Stomach (tissue), 4 donors: ENCODE measurements around the gene SYNPR.

Source experiments
- POLR2A ChIP-seq, 4 donors: fragments of 450-650 bp; IDR thresholded peaks; one replicate each; pipeline ENCODE4 v1.6.1; 2016; ENCODE audit warnings: antibody characterized with exemption in 4 of 4, control low read depth in 2 of 4, mild to moderate bottlenecking in 1 of 4, moderate library complexity in 1 of 4
- POLR2AphosphoS5 ChIP-seq, 3 donors: sonication (generic); formaldehyde crosslinking; IDR thresholded peaks; one replicate each; pipeline ENCODE4 v1.6.1; 2016; ENCODE audit warnings: antibody characterized with exemption in 3 of 3
- TF ChIP-seq, protein P1 (sequence below), 7 experiments: fragments of 450-650 bp in 4 of 7; fragments of 200-600 bp in 3 of 7; sonication (generic) in 3 of 7; IDR thresholded peaks; one replicate each; pipeline ENCODE4 v1.5.1; 2016 to 2019; ENCODE audit warnings: antibody characterized with exemption in 7 of 7, control low read depth in 2 of 7, mild to moderate bottlenecking in 1 of 7

DNA sequence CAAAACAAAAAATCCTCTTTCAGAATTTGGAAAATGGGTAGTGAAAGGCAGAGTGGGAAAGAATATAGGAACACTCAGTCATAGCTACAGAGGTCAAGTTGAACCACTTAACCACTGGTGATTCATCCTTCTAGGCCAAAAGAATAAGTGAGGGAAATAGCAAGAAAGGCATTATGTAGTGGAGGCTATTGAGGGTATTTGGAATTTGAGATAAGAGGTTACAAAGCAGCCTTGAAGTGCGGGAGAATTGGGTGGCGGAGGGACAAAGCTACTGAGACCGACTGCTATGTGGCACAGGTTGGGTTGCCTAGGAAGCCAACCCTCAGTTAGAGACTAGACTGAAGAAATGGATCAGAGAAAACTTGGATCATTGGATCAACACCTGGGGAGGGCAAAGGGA lies 109.5 kb downstream of the SYNPR start:
- TF ChIP-seq POLR2A (IDR thresholded peaks at IDR 0.05) (no peak), POLR2AphosphoS5 (IDR thresholded peaks at IDR 0.05) (no peak)
- TF ChIP-seq, protein P1, sequence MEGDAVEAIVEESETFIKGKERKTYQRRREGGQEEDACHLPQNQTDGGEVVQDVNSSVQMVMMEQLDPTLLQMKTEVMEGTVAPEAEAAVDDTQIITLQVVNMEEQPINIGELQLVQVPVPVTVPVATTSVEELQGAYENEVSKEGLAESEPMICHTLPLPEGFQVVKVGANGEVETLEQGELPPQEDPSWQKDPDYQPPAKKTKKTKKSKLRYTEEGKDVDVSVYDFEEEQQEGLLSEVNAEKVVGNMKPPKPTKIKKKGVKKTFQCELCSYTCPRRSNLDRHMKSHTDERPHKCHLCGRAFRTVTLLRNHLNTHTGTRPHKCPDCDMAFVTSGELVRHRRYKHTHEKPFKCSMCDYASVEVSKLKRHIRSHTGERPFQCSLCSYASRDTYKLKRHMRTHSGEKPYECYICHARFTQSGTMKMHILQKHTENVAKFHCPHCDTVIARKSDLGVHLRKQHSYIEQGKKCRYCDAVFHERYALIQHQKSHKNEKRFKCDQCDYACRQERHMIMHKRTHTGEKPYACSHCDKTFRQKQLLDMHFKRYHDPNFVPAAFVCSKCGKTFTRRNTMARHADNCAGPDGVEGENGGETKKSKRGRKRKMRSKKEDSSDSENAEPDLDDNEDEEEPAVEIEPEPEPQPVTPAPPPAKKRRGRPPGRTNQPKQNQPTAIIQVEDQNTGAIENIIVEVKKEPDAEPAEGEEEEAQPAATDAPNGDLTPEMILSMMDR (IDR thresholded peaks at IDR 0.05), result no peak
